ENCODE data around the gene TACR2. TPM values are rescaled to one million over a fixed set of nuclear protein-coding genes. Genes with fewer than 3 reads are reported as not detected.

TACR2 gene
- total RNA-seq (100 to 1,000 TPM in 1 of 5 donors, 10 to 100 TPM in 3, 1 to 10 TPM in 1; 5.7 to 133 (median 14.3) TPM), polyA plus RNA-seq (10 to 100 TPM in 1 of 3 donors, under 1 TPM in 1, not detected in 1; 0.56 to 67.8 TPM)
- long read RNA-seq, donor 1, partial matches to known transcripts = 0 of 1 reads
- long read RNA-seq, donor 1, other reads (novel, unspliced or antisense) = 0 of 1 reads
- long read RNA-seq, donor 2, partial matches to known transcripts = 0 of 2 reads
- long read RNA-seq, donor 2, other reads (novel, unspliced or antisense) = 0 of 2 reads
- long read RNA-seq, donor 3 = 0 reads
- long read RNA-seq, donor 4 = 0 reads
- long read RNA-seq, donor 5 = 0 reads
- long read RNA-seq, donor 6, transcript TACR2-201 (5 exons, 2,083 nt) = major isoform, 5 of 5 reads
- long read RNA-seq, donor 6, partial matches to known transcripts = 0 of 5 reads
- long read RNA-seq, donor 6, other reads (novel, unspliced or antisense) = 0 of 5 reads
- long read RNA-seq, donor 7, transcript TACR2-201 (5 exons, 2,083 nt) = major isoform, 5 of 5 reads
- long read RNA-seq, donor 7, partial matches to known transcripts = 0 of 5 reads
- long read RNA-seq, donor 7, other reads (novel, unspliced or antisense) = 0 of 5 reads
- long read RNA-seq, donor 8, partial matches to known transcripts = 0 of 3 reads
- long read RNA-seq, donor 8, other reads (novel, unspliced or antisense) = 0 of 3 reads
- long read RNA-seq, donor 9, partial matches to known transcripts = 0 of 3 reads
- long read RNA-seq, donor 9, other reads (novel, unspliced or antisense) = 0 of 3 reads
- long read RNA-seq, donor 10, partial matches to known transcripts = 0 of 1 reads
- long read RNA-seq, donor 10, other reads (novel, unspliced or antisense) = 0 of 1 reads

- no peaks in the 10 kb centered on the region for H3K9me3 ChIP-seq
- 55 to 71% (median 65%) methylated on average over 7 to 10 of the region's 10 CpGs for WGBS, 5 donors
- H3K36me3 ChIP-seq = no peaks in the 10 kb centered on the region
- peak within 1 kb of the TSS in 3 of 4 donors; percentile 33 to 41 (median 40) for H3K4me3 ChIP-seq
- peak within 1 kb of the TSS in 4 of 5 donors; percentile 42 to 84 (median 74) for H3K27ac ChIP-seq
- TF ChIP-seq POLR2A (IDR thresholded peaks at IDR 0.05) (no peak), EP300 (IDR thresholded peaks at IDR 0.05) (no peak), POLR2AphosphoS5 (IDR thresholded peaks at IDR 0.05) (peak in 2 of 3 donors; percentile 37 to 50)
- no peak for DNase-seq
- peaks cover 16 to 57% (median 27%) of the 10 kb centered on the region in 4 donors for H3K4me1 ChIP-seq
- intact Hi-C loops (cut with DNase I; ENCODE audit: low total_unique reads) = no loop called here
- H3K27me3 ChIP-seq = no peaks in the 10 kb centered on the region
These were observed at the start of gene TACR2 for GRCh38 chr10:69416695-69417094. TACR2 (minus strand) TSS chr10:69416918; CDS start chr10:69416323, 595 bp downstream.

- Histone ChIP-seq H3K36me3 (no peaks in the 10 kb centered on the region), H3K9me3 (no peaks in the 10 kb centered on the region), H3K27ac (peak overlapping the region in 4 of 5 donors; percentile 65 to 92 (median 75)), H3K4me3 (no peak overlapping the region), H3K27me3 (no peaks in the 10 kb centered on the region), H3K4me1 (peaks cover 65 to 99% (median 79%) of the 10 kb centered on the region in 4 donors)
- DNase-seq = no peak
- no peak for TF ChIP-seq CTCF (IDR thresholded peaks at IDR 0.05)
- no peak for TF ChIP-seq POLR2A (IDR thresholded peaks at IDR 0.05)
- TF ChIP-seq POLR2AphosphoS5 (IDR thresholded peaks at IDR 0.05) = no peak
- TF ChIP-seq EP300 (IDR thresholded peaks at IDR 0.05) = no peak
- 29 to 46% (median 43%) methylated on average over 5 of the region's 5 CpGs for WGBS, 5 donors
- intact Hi-C loops (cut with DNase I; ENCODE audit: low total_unique reads) = no loop called here
These were observed 49.4 kb upstream of the TACR2 start for GRCh38 chr10:69466158-69466490.

- Histone ChIP-seq H3K4me1 (peaks cover 70 to 100% (median 82%) of the 10 kb centered on the region in 4 donors), H3K36me3 (no peaks in the 10 kb centered on the region), H3K9me3 (no peaks in the 10 kb centered on the region), H3K27me3 (no peaks in the 10 kb centered on the region), H3K4me3 (no peak overlapping the region), H3K27ac (peak overlapping the region; percentile 62 to 92 (median 72))
- intact Hi-C loops (cut with DNase I; ENCODE audit: low total_unique reads) = no loop called here
- no peak for DNase-seq
- TF ChIP-seq POLR2AphosphoS5 (IDR thresholded peaks at IDR 0.05) (no peak), CTCF (IDR thresholded peaks at IDR 0.05) (no peak), POLR2A (IDR thresholded peaks at IDR 0.05) (no peak), EP300 (IDR thresholded peaks at IDR 0.05) (no peak)
- WGBS, 5 donors = 80 to 86% (median 83%) methylated on average over 8 to 9 of the region's 9 CpGs
These were observed 48.9 kb upstream of the TACR2 start for GRCh38 chr10:69465457-69466157.

- H3K27ac ChIP-seq = peak overlapping the region; percentile 62 to 92 (median 72)
- no peaks in the 10 kb centered on the region for H3K27me3 ChIP-seq
- peak in 1 of 2 donors; percentile 34 for DNase-seq
- WGBS, 5 donors = 30 to 73% (median 55%) methylated on average over 2 of the region's 2 CpGs
- H3K9me3 ChIP-seq = no peaks in the 10 kb centered on the region
- intact Hi-C loops (cut with DNase I; ENCODE audit: low total_unique reads) = no loop called here
- peaks cover 77 to 100% (median 88%) of the 10 kb centered on the region in 4 donors for H3K4me1 ChIP-seq
- TF ChIP-seq POLR2A (IDR thresholded peaks at IDR 0.05) (no peak), EP300 (IDR thresholded peaks at IDR 0.05) (no peak), CTCF (IDR thresholded peaks at IDR 0.05) (no peak), POLR2AphosphoS5 (IDR thresholded peaks at IDR 0.05) (peak in 1 of 3 donors; percentile 12)
- no peaks in the 10 kb centered on the region for H3K36me3 ChIP-seq
- H3K4me3 ChIP-seq = no peak overlapping the region
These were observed 48.2 kb upstream of the TACR2 start for GRCh38 chr10:69464801-69465401.
